ENCODE data around the gene ARFGAP1. TPM values are rescaled to one million over a fixed set of nuclear protein-coding genes. Genes with fewer than 3 reads are reported as not detected.
"Not testable (repeated sequence)": the region's sequence is repeated elsewhere in the genome, so short reads cannot be mapped to it uniquely, and the experiment has no call there.

The ARFGAP1 gene
- total RNA-seq, 1 experiment from 2014 or later, result 88.0 TPM

GRCh38 chr20:63332488-63333240 lies 60.1 kb downstream of the ARFGAP1 start:
- H3K27me3 ChIP-seq (ENCODE audit: control insufficient read depth, insufficient read depth, low read length), result no peaks in the 10 kb centered on the region
- no peak overlapping the region for H3K4me3 ChIP-seq (ENCODE audit: insufficient read depth, low read depth, low read length)
- H3K36me3 ChIP-seq (replicated peaks; ENCODE audit: control insufficient read depth, insufficient read depth, low read length), result no peaks in the 10 kb centered on the region
- DNase-seq, result no peak

DNA sequence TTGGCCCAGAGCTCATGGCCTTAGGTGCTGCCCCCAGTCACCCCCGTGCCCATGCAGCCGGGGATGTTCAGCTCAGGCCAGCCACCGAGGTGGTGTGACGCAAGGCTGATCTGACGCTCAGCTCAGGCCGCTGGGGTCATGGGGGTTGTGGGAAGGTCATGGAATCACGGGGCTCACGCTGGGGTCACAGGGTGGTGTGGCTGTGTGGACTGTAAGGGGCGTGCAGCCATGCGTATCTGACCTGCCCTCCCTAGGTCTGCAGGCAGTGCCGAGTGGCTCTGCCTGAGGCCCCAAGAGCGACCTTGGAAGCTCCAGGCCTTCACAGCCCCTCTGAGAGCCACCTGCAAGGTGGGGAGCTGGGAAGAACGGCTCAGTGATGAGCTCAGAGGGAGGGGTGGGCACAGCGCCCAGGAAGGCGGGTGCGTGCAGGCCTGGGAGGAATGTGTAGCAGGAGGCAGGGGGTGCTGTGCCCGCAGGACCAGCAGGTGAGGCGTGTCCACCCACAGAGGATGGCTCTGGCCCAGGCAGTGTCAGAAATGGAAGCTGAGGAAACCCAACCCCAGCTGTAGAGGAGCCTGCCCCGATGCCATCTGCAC lies 60.7 kb downstream of the ARFGAP1 start:
- H3K36me3 ChIP-seq (replicated peaks; ENCODE audit: control insufficient read depth, insufficient read depth, low read length), result no peaks in the 10 kb centered on the region
- H3K27me3 ChIP-seq (ENCODE audit: control insufficient read depth, insufficient read depth, low read length), result no peaks in the 10 kb centered on the region
- DNase-seq, result no peak
- H3K4me3 ChIP-seq (ENCODE audit: insufficient read depth, low read depth, low read length), result no peak overlapping the region

DNA sequence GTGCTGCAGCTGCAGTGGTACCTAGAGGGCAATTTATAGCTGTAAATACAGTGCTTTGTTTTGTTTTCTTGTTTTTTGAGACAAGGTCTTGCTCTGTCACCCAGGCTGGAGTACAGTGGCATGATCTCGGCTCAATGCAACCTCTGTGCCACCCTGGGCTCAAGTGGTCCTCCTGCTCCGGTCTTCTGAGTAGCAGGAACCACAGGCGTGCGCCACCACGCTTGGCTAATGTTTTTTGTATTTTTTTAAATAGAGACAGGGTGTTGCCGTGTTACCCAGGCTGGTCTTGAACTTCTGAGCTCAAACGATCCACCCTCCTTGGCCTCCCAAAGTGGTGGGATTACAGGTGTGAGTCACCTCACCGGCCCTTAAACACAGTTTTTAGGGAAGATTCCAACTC lies 61.7 kb downstream of the ARFGAP1 start:
- no peak for DNase-seq
- no peak overlapping the region for H3K4me3 ChIP-seq (ENCODE audit: insufficient read depth, low read depth, low read length)
- H3K36me3 ChIP-seq (replicated peaks; ENCODE audit: control insufficient read depth, insufficient read depth, low read length), result no peaks in the 10 kb centered on the region
- no peaks in the 10 kb centered on the region for H3K27me3 ChIP-seq (ENCODE audit: control insufficient read depth, insufficient read depth, low read length)

- DNase-seq; H3K36me3 ChIP-seq (replicated peaks; ENCODE audit: control insufficient read depth, insufficient read depth, low read length); H3K27me3 ChIP-seq (ENCODE audit: control insufficient read depth, insufficient read depth, low read length); H3K4me3 ChIP-seq (ENCODE audit: insufficient read depth, low read depth, low read length): not testable (repeated sequence)
Measured at GRCh38 chr20:63335060-63335459, 62.4 kb downstream of the ARFGAP1 start.

DNA sequence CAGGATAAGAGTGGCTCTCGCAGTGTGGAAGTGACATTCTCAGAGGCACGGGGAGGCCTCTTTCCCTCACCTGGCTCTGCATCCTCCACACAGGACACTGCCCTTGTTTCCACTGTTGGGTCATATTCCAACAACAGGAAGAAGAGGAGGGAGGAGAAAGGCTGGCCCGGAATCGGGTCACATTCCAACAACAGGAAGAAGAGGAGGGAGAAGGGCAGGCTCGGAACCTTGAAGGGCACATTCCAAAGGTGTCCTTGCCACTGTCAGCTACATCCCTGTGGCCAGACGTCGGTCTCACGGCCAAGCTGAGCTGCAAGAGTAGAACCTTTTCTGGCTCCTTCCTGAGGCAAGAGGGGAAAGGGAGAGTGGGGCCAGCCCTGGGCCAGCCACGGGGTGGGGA lies 63.1 kb downstream of the ARFGAP1 start:
- DNase-seq, result no peak
- no peak overlapping the region for H3K4me3 ChIP-seq (ENCODE audit: insufficient read depth, low read depth, low read length)
- H3K27me3 ChIP-seq (ENCODE audit: control insufficient read depth, insufficient read depth, low read length), result no peaks in the 10 kb centered on the region
- H3K36me3 ChIP-seq (replicated peaks; ENCODE audit: control insufficient read depth, insufficient read depth, low read length), result no peaks in the 10 kb centered on the region

GRCh38 chr20:63336232-63336752 lies 63.7 kb downstream of the ARFGAP1 start:
- Histone ChIP-seq H3K36me3 (replicated peaks; ENCODE audit: control insufficient read depth, insufficient read depth, low read length) (no peaks in the 10 kb centered on the region), H3K27me3 (ENCODE audit: control insufficient read depth, insufficient read depth, low read length) (no peaks in the 10 kb centered on the region), H3K4me3 (ENCODE audit: insufficient read depth, low read depth, low read length) (no peak overlapping the region)
- DNase-seq, result no peak

DNA sequence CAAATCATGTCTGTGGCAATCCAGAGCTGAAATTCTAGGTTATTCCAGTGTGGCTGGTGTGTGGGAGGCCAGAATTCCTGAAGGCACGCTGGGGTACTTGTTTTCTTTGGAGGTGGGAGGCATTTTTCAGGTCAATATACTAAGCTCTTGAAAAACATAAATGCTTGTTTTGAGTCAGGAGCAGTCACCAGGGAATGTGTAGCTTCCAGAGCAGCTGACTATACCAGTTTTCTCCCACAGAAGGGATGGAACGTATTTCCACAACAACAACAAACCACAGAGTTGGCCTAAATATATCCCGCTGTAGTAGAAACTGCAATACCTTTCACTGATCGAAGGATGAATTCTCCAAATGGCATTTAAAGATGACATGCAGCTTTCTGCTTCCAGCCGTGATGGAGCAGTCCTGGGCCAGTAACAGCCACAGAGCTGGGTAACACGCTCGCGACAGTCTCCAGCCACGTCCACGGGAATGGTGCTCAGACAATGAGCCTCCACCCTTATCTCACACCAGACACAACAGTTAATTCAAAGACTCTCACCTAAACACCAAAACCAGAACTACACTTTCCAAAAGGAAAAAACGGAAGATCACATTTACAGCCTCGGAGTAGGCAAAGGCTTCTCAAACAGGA lies 65.3 kb downstream of the ARFGAP1 start:
- no peak for DNase-seq
- no peaks in the 10 kb centered on the region for H3K27me3 ChIP-seq (ENCODE audit: control insufficient read depth, insufficient read depth, low read length)
- no peak overlapping the region for H3K4me3 ChIP-seq (ENCODE audit: insufficient read depth, low read depth, low read length)
- H3K36me3 ChIP-seq (replicated peaks; ENCODE audit: control insufficient read depth, insufficient read depth, low read length), result no peaks in the 10 kb centered on the region

Other genes starting within 250 kb of the ARFGAP1 start
- 32.6 and 36.0 TPM in 2 replicates for gene YTHDF1, start 56.7 kb upstream of the ARFGAP1 start, total RNA-seq (2014; rRNA removed; shearing (Covaris generic))
- gene BIRC7, start 36.9 kb upstream of the ARFGAP1 start, total RNA-seq (2014; rRNA removed; shearing (Covaris generic)), result 0.26 TPM in 1 of 2 replicates, not detected in the other
- 3.0 and 4.8 TPM in 2 replicates for gene NKAIN4, start 18.4 kb upstream of the ARFGAP1 start, total RNA-seq (2014; rRNA removed; shearing (Covaris generic))
- 0.17 and 0.70 TPM in 2 replicates for gene COL20A1, start 20.4 kb downstream of the ARFGAP1 start, total RNA-seq (2014; rRNA removed; shearing (Covaris generic))
- gene CHRNA4, start 88.5 kb downstream of the ARFGAP1 start, total RNA-seq (2014; rRNA removed; shearing (Covaris generic)), result 2.0 TPM in 2 replicates
- gene KCNQ2, start 199.8 kb downstream of the ARFGAP1 start, total RNA-seq (2014; rRNA removed; shearing (Covaris generic)), result 92.6 and 129 TPM in 2 replicates
- 30.7 and 37.1 TPM in 2 replicates for gene EEF1A2, start 226.3 kb downstream of the ARFGAP1 start, total RNA-seq (2014; rRNA removed; shearing (Covaris generic))
- gene PPDPF, start 248.0 kb downstream of the ARFGAP1 start, total RNA-seq (2014; rRNA removed; shearing (Covaris generic)), result 79.7 and 94.2 TPM in 2 replicates